GDM1 (cell line): Measurements from ENCODE around the gene GPRC6A.
"Not testable (repeated sequence)": the region's sequence is repeated elsewhere in the genome, so short reads cannot be mapped to it uniquely, and the experiment has no call there.

ENCODE experiments used
- DNase-seq: peaks from one replicate; lab custom pipeline; 2025; lab: John Stamatoyannopoulos, UW

Gene GPRC6A

GRCh38 chr6:116828983-116829382 is at the start of gene GPRC6A:
Gene GPRC6A (minus strand): TSS chr6:116829083. CDS start chr6:116829013, 70 bp downstream.
- DNase-seq: no peak

- DNase-seq: no peak
Measured at GRCh38 chr6:116877743-116878142, 48.9 kb upstream of the GPRC6A start.

DNA sequence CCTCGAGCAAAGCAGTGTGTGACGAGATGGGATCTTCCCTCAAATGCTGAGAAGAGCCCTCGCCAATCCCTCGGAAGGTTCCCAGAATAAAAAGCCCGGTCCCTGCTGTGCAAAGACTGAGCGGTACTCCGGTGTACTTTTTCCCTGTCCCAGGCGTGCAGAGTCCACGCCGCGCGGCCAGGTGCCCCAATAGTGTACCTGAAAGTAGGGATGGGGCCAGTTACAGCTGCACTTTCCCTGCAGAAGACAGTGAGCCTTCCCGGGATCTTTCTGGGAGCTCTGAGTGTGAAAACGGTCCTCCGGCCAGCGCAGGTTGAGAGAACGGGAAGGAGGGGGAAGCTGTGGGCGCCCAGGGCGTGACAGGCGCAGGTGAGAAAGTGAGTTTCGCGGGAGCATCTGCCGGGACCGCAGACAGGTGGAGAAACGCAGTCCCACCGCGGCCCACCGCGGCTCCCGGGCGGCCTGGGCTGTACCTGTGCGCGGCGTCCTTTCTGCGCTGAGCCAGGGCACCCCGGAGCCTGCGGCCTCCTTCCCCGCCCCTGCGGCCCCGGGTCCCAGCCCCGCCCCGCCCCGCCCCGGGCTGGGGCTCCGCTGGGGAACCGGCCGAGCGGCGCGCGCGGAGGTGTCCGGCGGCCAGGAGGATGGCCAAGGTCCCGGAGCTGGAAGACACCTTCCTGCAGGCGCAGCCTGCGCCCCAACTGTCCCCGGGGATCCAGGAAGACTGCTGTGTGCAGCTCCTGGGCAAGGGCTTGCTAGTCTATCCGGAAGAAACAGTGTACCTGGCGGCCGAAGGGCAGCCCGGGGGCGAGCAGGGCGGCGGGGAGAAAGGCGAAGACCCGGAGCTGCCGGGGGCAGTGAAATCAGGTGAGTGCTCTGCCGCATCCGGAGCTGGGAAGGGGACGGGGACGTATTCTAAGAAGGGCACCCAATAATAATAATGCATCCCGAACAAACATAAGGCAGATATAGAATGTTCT is 48.0 kb upstream of the GPRC6A start, which contains the start of gene RFX6:
Gene RFX6, plus strand, starts transcription at position 608 of the 977 bp plus-strand sequence. Its CDS starts 34 bp downstream, at position 642.
- DNase-seq: no peak

DNA sequence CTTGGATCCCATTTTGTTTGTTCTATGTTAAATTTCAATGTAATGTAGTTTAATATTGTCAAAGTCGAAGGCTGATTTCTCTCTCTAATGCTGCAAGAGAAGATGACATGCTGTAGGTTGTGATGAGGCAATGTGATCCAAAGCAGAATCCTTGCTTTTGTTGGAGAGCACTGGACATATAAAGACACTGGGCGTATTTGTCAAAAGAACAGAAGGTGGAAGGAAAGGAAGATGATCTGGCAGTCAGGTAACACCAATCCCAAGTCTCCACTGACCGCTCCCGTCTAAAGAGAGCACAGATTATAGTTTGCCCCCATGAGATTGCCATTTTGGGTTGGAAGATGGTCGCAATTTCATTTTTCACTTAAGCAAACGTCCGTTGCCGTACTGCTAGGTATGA is 47.2 kb upstream of the GPRC6A start:
- DNase-seq: no peak

GRCh38 chr6:116872771-116873170 is 43.9 kb upstream of the GPRC6A start:
- no peak for DNase-seq

GRCh38 chr6:116866281-116866871 is 37.5 kb upstream of the GPRC6A start:
- peak; percentile 10 for DNase-seq

- DNase-seq: no peak
Measured at GRCh38 chr6:116859264-116859663, 30.4 kb upstream of the GPRC6A start.

DNA sequence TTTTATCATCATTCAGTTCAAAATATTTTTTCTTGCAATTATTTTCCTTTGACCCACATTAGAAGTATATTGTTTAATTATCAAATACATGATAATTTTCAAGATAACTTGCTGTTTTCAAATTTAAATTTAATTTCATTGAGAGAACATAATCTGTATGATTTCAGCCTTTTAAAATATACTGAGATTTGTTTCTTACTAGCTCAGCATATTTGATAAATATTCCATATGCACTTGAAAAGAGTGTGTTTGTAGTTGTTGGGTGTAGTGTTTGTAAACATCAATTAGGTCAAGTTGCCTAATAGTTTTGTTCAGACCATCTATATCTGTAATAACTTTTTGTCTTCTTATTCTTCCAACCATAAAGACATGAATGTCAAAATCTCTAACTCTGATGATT is 29.2 kb upstream of the GPRC6A start:
- no peak for DNase-seq

GRCh38 chr6:116847227-116847626 is 18.3 kb upstream of the GPRC6A start:
- no peak for DNase-seq

- DNase-seq: no peak
Measured at GRCh38 chr6:116842459-116842858, 13.6 kb upstream of the GPRC6A start.

- no peak for DNase-seq
Measured at GRCh38 chr6:116840091-116840490, 11.2 kb upstream of the GPRC6A start.

DNA sequence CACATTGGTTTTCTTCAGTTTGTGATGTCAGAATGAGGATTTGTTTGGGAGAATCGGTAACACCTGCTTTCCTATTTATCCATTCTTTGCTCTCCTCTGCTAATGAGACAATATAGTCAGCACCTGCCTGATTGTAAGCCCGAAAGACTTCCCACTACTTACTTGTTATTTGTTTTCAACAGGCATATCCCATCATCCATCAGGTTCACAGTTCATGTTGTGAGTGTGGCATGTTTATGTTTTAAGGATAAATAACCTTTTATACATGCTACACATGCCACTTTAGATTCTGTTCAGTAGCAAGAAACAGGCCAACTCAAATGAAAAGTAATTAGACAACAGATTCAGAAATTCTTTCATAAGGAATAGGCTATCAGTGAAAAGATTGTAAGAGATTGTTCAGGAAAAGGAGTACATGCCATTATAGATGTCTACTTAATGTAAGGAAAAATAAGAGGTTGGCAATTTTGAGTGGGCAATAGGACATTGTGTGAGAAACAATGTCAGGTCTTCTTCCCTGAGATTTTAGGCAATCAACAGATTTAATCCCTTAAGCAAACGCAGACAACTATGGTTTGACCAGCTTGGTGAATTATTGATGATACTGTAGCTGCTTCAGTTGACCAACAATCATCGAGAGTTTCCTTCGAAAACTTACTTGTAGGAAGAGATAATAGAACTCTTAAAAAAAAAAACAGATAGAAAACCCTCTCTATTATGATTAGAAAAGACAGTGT is 7.9 kb upstream of the GPRC6A start:
- DNase-seq: no peak

- not testable (repeated sequence) for DNase-seq
Measured at GRCh38 chr6:116834526-116834925, 5.6 kb upstream of the GPRC6A start.

- DNase-seq: no peak
Measured at GRCh38 chr6:116827561-116828240, 1.2 kb downstream of the GPRC6A start.

- DNase-seq: not testable (repeated sequence)
Measured at GRCh38 chr6:116816336-116816735, 12.5 kb downstream of the GPRC6A start.

GRCh38 chr6:116812051-116812650 is 16.7 kb downstream of the GPRC6A start:
- no peak for DNase-seq

DNA sequence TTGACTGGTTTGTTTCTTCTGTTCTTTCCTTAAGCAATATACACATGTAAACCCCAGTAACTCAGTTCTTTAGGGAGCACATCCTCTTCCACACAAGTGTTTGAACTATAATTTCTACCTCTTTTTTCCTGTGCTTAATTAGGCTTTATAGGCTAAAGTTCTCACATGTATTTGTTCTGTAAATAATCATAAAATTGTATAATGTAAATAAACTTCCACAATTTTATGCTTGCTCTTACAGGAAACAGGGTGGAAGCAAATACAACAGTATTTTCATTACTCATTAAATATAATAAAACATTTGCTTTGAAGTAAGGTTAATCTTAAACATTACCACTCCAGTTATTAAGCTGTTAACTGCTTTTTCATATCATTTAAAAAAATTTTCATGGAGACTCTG is 26.9 kb downstream of the GPRC6A start:
- DNase-seq: no peak

GRCh38 chr6:116799945-116800344 is 28.9 kb downstream of the GPRC6A start:
- DNase-seq: no peak

- no peak for DNase-seq
Measured at GRCh38 chr6:116797585-116797984, 31.3 kb downstream of the GPRC6A start.

GRCh38 chr6:116793224-116793623 is 35.7 kb downstream of the GPRC6A start:
- no peak for DNase-seq

DNA sequence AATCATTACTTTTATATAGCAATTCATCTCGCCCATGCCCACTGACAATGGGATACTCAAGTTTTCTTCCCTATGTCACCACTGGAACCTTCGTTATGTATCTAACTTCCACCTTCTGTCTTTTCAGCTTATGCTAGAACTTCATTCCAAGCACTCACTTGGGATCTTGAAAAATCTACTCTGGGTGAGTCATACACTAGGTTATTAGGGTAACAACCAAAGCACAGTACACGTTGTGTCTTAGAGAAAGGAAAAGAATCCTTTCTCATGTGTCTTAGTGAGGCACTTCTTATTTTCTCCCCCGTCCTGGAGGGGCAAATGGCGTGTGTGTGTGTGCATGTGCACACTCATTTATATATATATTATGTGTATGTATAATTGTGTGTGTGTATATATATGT is 45.0 kb downstream of the GPRC6A start:
- no peak for DNase-seq
